HG03520 (cell line): Measurements from ENCODE around the gene MRPS30.
"Not testable (repeated sequence)": the region's sequence is repeated elsewhere in the genome, so short reads cannot be mapped to it uniquely, and the experiment has no call there.

Experiments
- ATAC-seq: cut with Tn5 transposase; IDR thresholded peaks from one replicate; pipeline ENCODE4 v1.9.1; 2021; ENCODE audit warnings: mild to moderate bottlenecking, moderate library complexity; ENCODE audit not compliant: unreplicated experiment

MRPS30 gene

GRCh38 chr5:44814761-44815160, 6.0 kb downstream of the MRPS30 start:
- ATAC-seq, result no peak

DNA sequence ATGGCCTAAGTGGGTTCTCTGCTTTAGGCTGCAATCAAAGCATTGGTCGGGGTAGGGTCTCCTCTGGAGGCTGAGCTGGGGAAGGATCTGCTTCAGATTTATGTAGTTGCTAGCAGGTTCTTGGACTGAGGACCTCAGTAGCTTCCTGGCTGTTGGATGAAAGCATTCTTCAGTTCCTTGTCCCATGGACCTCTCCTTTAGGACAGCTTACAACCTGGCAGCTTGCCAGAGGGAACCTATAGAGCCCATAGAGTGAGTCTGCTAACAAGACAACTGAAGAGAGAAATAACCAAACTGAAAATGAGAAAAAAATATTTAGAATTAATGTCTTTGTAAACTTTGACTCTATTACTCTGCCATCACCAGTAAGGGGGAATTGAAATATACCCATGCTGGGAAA, 12.4 kb downstream of the MRPS30 start:
- no peak for ATAC-seq

GRCh38 chr5:44824662-44825061, 15.9 kb downstream of the MRPS30 start:
- ATAC-seq, result not testable (repeated sequence)

DNA sequence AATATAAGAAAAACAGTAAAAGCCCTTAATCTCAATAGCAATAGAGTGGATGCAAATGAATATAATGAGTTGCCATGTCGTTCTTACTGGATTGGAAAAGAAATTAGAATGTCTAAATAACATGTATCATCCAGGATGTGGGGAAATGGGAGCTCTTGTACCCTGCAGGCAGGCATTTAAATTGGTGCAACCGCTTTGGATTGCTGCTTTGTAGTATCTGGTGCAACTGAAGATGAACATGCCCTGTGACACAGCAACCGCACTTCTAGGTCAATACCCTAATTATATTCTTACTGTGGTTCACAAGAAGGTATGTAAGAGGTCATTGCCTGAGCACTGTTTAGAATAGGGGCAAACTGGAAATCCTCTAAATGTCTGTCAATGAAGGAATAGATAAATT, 18.9 kb downstream of the MRPS30 start:
- ATAC-seq, result no peak

DNA sequence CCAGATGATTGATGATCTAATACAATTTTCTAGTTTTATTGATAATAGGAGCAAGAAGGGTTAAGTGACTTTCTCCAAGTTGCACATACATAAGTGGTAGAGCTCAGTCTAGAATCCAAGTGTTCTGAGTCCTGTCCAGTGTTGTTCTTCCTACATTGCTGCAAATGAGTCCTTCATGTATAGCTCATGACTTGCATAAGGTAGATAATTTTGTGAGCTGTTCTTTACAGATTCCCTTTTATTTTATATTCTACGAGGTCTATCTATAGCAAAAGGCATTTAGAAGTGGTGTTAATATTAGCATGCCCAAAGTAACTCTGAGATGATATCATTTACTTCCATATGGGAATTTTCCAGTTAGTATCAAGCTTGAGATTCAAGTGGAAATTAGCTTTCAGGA, 20.0 kb downstream of the MRPS30 start:
- ATAC-seq, result no peak

DNA sequence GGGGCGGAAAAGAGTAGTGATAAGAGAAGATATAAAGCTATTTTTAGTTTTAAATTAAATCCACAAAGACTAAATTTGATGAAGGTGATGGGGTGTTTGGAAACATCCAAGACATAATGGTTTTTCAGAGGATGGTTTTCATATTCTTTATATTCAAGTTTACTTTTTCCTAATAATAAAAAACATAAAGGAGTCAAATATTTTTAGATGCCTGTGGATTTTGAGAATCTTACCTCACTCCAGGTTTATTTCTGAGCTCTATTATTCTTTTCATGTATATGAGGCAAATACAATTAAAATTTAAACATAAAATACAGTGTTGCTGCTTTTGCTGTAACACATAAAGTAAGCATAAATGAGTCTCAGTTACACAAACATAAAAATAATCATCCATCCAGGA, 22.2 kb downstream of the MRPS30 start:
- no peak for ATAC-seq

DNA sequence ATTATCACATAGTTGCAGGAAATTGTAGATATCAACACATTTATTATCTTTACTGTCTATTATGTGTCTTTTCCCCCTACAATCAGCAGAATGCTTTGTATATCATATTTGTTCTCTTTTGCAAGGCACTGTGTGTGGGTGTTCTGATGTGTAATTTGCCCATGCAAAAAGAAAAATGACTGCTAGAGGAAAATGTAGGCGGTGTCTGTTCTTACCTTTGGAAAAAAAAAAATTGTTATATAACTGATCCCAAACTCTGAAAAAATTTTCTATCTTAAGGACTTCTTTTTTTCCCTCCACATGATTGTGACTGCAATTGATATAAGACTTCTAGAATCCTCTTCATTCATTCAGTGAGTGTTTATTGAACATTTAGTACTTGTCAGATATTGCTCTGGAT, 24.5 kb downstream of the MRPS30 start:
- ATAC-seq, result no peak

DNA sequence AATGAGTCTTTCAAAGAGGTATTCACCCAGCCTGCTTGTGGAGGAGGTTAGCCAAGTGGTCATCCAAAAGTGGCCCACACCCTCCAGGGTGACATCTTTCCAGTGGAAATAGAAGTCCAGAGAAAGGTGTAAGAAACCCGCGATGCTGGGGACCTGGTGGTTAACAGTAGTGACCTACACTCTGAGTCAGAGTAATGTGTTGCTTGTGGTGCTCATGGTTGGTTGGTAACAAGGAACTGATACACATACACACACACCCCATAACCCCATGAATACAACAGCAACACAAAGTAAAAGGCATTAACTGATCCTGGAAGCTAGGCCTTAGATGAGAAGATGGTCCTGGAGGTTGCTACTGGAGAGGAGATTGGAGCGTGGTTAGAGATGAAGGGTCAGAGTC, 26.9 kb downstream of the MRPS30 start:
- no peak for ATAC-seq

- no peak for ATAC-seq
Observed at GRCh38 chr5:44839018-44839681, 30.4 kb downstream of the MRPS30 start.

DNA sequence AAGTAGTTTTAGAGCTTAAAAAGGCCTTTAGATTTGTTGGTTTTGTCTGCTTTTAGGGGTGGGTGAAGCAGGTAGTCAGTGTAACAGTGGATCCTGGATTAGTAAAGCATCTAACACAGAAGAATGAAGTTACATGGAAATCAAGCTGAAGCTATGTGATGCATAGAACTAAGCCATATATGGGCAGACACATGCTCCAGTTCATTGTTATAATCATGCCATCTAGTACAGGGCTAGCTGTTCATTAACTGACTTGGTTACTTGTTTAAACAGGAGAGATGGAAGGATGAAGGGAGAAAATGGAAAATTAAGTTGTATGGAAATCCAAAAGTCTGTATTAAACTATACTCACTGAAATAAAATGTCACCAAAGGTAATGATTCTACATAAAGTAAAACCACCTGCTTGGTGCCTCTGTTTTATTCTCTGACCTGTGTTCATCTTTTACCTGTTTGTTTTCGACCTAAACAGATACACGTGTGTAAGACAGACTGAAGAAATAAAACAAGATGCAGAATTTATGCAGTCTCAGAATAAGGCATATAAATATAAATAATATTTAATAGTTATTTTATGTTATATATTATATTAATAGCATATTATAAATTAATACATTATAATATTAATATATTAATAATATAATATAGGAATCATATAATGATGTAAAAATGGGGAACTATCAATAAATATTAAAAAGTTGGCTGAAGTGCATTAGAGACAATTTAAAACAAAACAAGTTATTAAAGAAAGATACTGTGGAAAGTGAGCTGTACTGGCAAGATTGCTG, 33.9 kb downstream of the MRPS30 start:
- no peak for ATAC-seq

DNA sequence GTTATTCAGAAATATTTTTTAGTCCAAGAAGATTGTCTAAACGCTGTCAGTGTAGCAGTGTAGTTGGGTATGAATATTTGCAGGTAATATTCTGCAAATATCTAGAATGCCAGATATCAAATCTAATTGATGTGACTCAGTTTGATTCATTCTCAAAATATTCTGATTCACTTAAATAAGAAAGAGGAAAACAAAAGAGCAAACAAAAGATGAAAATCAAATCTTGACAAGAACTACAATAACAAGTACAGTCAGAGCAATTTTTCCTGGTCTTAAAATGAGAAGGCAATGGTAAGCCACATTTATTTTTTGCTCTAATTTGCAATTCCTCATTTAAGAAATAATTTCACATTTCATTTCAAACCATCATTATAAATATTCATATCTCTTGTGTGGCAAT, 36.0 kb downstream of the MRPS30 start:
- no peak for ATAC-seq

GRCh38 chr5:44845777-44846176, 37.0 kb downstream of the MRPS30 start:
- no peak for ATAC-seq

- ATAC-seq, result no peak
Observed at GRCh38 chr5:44847206-44847852, 38.6 kb downstream of the MRPS30 start.

GRCh38 chr5:44860267-44860666, 51.5 kb downstream of the MRPS30 start:
- ATAC-seq, result no peak

DNA sequence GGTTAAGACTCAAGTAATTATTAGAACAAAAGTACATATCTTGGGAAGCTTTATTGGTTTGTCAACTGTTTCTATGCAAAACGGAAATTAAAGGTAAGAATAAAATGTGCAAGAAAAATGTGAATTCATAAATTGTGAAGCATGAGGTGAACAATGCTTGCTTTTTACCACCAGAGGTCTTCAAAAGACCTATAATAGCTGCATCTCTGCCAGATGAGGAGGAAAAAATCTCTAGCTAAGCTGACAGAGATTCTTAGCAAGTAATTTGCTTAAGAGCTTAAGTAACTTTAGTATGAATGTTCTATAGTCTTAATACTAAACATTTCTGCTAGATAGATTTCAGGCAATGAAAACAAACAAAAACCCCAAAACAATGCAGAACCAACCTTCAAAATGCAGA, 54.1 kb downstream of the MRPS30 start:
- ATAC-seq, result no peak
